GM06990 (cell line): ENCODE measurements around the gene PAX6.
"Not testable (repeated sequence)": the region's sequence is repeated elsewhere in the genome, so short reads cannot be mapped to it uniquely, and the experiment has no call there.

ENCODE experiments used
- DNase-seq: peaks from one replicate; pipeline ENCODE4 v3.0.0-alpha.2; 2011; ENCODE audit not compliant: insufficient read length; ENCODE audit errors: extremely low read depth
- H3K27me3 ChIP-seq: replicated peaks from 2 replicates; pipeline ENCODE4 v1.6.0; 2011; ENCODE audit warnings: low read length; ENCODE audit not compliant: control insufficient read depth, insufficient read depth
- H3K36me3 ChIP-seq: 2 replicates; pipeline ENCODE4 v1.5.1; 2011; ENCODE audit warnings: low read length; ENCODE audit not compliant: control insufficient read depth, insufficient read depth
- H3K4me3 ChIP-seq: replicated peaks from 2 replicates; pipeline ENCODE4 v1.5.1; 2011; ENCODE audit warnings: low read depth, mild to moderate bottlenecking, control low read depth, low read length
- CTCF ChIP-seq: IDR thresholded peaks from 2 replicates; pipeline ENCODE4 v1.5.1; 2011; ENCODE audit warnings: low read length, control low read depth, mild to moderate bottlenecking, inconsistent platforms; ENCODE audit not compliant: insufficient read depth, poor library complexity, severe bottlenecking

Gene PAX6

GRCh38 chr11:31763296-31763695 is 47.8 kb downstream of the PAX6 start:
- Histone ChIP-seq H3K4me3 (no peak overlapping the region), H3K27me3 (no peaks in the 10 kb centered on the region), H3K36me3 (no peaks in the 10 kb centered on the region)
- TF ChIP-seq CTCF, result no peak
- no peak for DNase-seq

GRCh38 chr11:31761636-31762035 is 49.5 kb downstream of the PAX6 start:
- H3K27me3 ChIP-seq, result no peaks in the 10 kb centered on the region
- no peaks in the 10 kb centered on the region for H3K36me3 ChIP-seq
- no peak overlapping the region for H3K4me3 ChIP-seq
- TF ChIP-seq CTCF, result no peak
- DNase-seq, result no peak

- H3K27me3 ChIP-seq, result no peaks in the 10 kb centered on the region
- no peaks in the 10 kb centered on the region for H3K36me3 ChIP-seq
- H3K4me3 ChIP-seq, result no peak overlapping the region
- no peak for DNase-seq
- no peak for TF ChIP-seq CTCF
Observed at GRCh38 chr11:31757260-31757835, 53.8 kb downstream of the PAX6 start.

GRCh38 chr11:31747581-31747980 is 63.5 kb downstream of the PAX6 start:
- no peaks in the 10 kb centered on the region for H3K27me3 ChIP-seq
- no peak for TF ChIP-seq CTCF
- H3K4me3 ChIP-seq, result no peak overlapping the region
- H3K36me3 ChIP-seq, result no peaks in the 10 kb centered on the region
- DNase-seq, result no peak

- not testable (repeated sequence) for H3K4me3 ChIP-seq, H3K27me3 ChIP-seq, H3K36me3 ChIP-seq, DNase-seq
Observed at GRCh38 chr11:31740731-31741368, 70.3 kb downstream of the PAX6 start.

GRCh38 chr11:31740131-31740530 is 71.0 kb downstream of the PAX6 start:
- no peaks in the 10 kb centered on the region for H3K36me3 ChIP-seq
- no peak overlapping the region for H3K4me3 ChIP-seq
- no peak for TF ChIP-seq CTCF
- H3K27me3 ChIP-seq, result no peaks in the 10 kb centered on the region
- DNase-seq, result no peak
